Loucy (cell line): ENCODE data around the gene DHRS12.

Experiments
- H2AFZ ChIP-seq: fragments of 200-600 bp; sonication (generic); 2 replicates; pipeline ENCODE4 v1.6.0; 2016; ENCODE audit warnings: antibody characterized with exemption, mild to moderate bottlenecking, low read length, moderate library complexity
- H3F3A ChIP-seq: fragments of 200-600 bp; 2 replicates; pipeline ENCODE4 v1.6.0; 2016; ENCODE audit warnings: antibody characterized with exemption, low read depth, mild to moderate bottlenecking
- H3K27me3 ChIP-seq: fragments of 200-600 bp; sonication (generic); 2 replicates; pipeline ENCODE4 v1.6.1; 2014; ENCODE audit warnings: low read length, mild to moderate bottlenecking; ENCODE audit not compliant: insufficient read depth, poor library complexity, severe bottlenecking
- H3K36me3 ChIP-seq: fragments of 200-600 bp; sonication (generic); 2 replicates; pipeline ENCODE4 v1.6.1; 2016; ENCODE audit warnings: low read length; ENCODE audit not compliant: insufficient read depth
- H3K4me1 ChIP-seq: fragments of 200-600 bp; sonication (generic); 2 replicates; pipeline ENCODE4 v1.5.1; 2014; ENCODE audit warnings: low read length, mild to moderate bottlenecking; ENCODE audit not compliant: insufficient read depth, poor library complexity, severe bottlenecking
- H3K4me2 ChIP-seq: fragments of 200-600 bp; sonication (generic); 2 replicates; pipeline ENCODE4 v1.6.0; 2014; ENCODE audit warnings: antibody characterized with exemption, low read length, low read depth, mild to moderate bottlenecking; ENCODE audit not compliant: poor library complexity, severe bottlenecking
- H3K4me3 ChIP-seq: fragments of 200-600 bp; sonication (generic); 2 replicates; pipeline ENCODE4 v1.5.1; 2014; ENCODE audit warnings: low read length, mild to moderate bottlenecking, mixed read lengths; ENCODE audit not compliant: poor library complexity, severe bottlenecking
- H3K79me2 ChIP-seq: fragments of 200-600 bp; sonication (generic); 2 replicates; pipeline ENCODE4 v1.6.1; 2014; ENCODE audit warnings: low read length; ENCODE audit not compliant: insufficient read depth
- H3K9ac ChIP-seq: fragments of 200-600 bp; sonication (generic); 2 replicates; pipeline ENCODE4 v1.6.0; 2014; ENCODE audit warnings: mild to moderate bottlenecking, low read depth, low read length, moderate library complexity; ENCODE audit not compliant: poor library complexity, severe bottlenecking
- H3K9me2 ChIP-seq: fragments of 200-600 bp; sonication (generic); replicated peaks from 2 replicates; pipeline ENCODE4 v1.6.1; 2016; ENCODE audit warnings: low read depth, low read length, mixed read lengths
- H3K9me3 ChIP-seq: fragments of 200-600 bp; sonication (generic); 2 replicates; pipeline ENCODE4 v1.6.1; 2014; ENCODE audit warnings: mild to moderate bottlenecking, antibody characterized with exemption, low read length, low read depth; ENCODE audit not compliant: insufficient read depth
- H4K20me1 ChIP-seq: fragments of 200-600 bp; sonication (generic); 2 replicates; pipeline ENCODE4 v1.6.0; 2014; ENCODE audit warnings: antibody characterized with exemption, low read length, mild to moderate bottlenecking; ENCODE audit not compliant: insufficient read depth, poor library complexity, severe bottlenecking
- EZH2phosphoT487 ChIP-seq: fragments of 200-600 bp; IDR thresholded peaks from 2 replicates; pipeline ENCODE4 v1.6.1; 2018; ENCODE audit warnings: antibody characterized with exemption, mild to moderate bottlenecking, moderate library complexity, borderline replicate concordance
- TF ChIP-seq, protein P1 (sequence below): fragments of 200-600 bp; sonication (generic); conservative IDR thresholded peaks from 2 replicates; pipeline ENCODE4 v1.5.1; 2014; ENCODE audit warnings: mild to moderate bottlenecking, antibody characterized with exemption, low read length

Gene DHRS12

DNA sequence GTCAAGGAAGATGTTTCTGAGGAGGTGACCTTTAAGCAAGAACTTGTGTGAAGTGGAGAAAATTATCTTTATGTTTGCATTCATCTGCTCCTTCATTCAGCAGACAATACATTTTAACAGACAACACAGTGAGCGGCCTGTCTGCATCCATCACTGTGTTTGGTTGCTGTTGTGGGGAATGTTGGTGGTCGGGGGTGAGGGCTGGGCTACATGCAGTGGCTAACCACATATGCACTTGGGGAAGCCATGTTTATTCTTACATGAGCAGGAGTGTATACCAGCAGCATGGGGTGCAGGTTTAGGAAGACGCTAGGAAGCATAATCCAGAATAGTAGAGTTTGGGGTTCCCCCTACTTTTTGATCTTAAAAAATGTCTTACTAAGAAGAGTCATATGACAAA lies 66.4 kb downstream of the DHRS12 start:
- TF ChIP-seq EZH2phosphoT487, result no peak
- TF ChIP-seq, protein P1, sequence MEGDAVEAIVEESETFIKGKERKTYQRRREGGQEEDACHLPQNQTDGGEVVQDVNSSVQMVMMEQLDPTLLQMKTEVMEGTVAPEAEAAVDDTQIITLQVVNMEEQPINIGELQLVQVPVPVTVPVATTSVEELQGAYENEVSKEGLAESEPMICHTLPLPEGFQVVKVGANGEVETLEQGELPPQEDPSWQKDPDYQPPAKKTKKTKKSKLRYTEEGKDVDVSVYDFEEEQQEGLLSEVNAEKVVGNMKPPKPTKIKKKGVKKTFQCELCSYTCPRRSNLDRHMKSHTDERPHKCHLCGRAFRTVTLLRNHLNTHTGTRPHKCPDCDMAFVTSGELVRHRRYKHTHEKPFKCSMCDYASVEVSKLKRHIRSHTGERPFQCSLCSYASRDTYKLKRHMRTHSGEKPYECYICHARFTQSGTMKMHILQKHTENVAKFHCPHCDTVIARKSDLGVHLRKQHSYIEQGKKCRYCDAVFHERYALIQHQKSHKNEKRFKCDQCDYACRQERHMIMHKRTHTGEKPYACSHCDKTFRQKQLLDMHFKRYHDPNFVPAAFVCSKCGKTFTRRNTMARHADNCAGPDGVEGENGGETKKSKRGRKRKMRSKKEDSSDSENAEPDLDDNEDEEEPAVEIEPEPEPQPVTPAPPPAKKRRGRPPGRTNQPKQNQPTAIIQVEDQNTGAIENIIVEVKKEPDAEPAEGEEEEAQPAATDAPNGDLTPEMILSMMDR, result no peak
- no peaks in the 10 kb centered on the region for H3K27me3 ChIP-seq

DNA sequence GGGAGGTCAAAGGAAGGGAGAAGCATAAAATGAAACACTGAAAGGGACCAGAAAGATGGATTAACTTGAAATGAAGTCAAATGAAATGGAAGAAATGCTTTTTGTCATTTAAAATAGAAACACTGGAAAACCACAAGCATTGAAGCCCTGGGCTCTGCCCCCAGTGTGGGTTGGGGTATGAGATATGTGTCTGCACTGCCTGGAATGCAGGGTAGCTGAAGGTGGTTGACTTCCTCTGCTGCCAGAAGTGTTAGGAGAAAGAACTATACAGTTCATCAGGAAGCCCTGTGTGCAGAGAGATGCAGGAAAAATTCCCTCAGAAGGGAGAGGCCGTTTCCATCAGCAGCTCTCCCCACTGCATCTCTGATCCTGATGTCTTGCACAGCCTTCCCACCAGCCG lies 69.2 kb downstream of the DHRS12 start:
- no peaks in the 10 kb centered on the region for H3K4me1 ChIP-seq
- no peaks in the 10 kb centered on the region for H4K20me1 ChIP-seq
- no peak overlapping the region for H3K4me2 ChIP-seq
- H3K9ac ChIP-seq, result no peak overlapping the region
- H3K4me3 ChIP-seq, result no peak overlapping the region
- no peaks in the 10 kb centered on the region for H3F3A ChIP-seq
- TF ChIP-seq, protein P1, result no peak
- TF ChIP-seq EZH2phosphoT487, result no peak
- H3K27me3 ChIP-seq, result no peaks in the 10 kb centered on the region
- no peaks in the 10 kb centered on the region for H3K9me3 ChIP-seq
- H3K36me3 ChIP-seq, result peaks cover 15% of the 10 kb centered on the region; the same call in 1 of the 2 replicates
- H2AFZ ChIP-seq, result no peak overlapping the region
- no peaks in the 10 kb centered on the region for H3K9me2 ChIP-seq
- H3K79me2 ChIP-seq, result no peaks in the 10 kb centered on the region

More for the DNA sequence above, 66.4 kb downstream of the DHRS12 start:
- H3K9me2 ChIP-seq, result no peaks in the 10 kb centered on the region
- no peaks in the 10 kb centered on the region for H4K20me1 ChIP-seq
- no peaks in the 10 kb centered on the region for H3K9me3 ChIP-seq
- no peaks in the 10 kb centered on the region for H3K4me1 ChIP-seq
- H3K4me2 ChIP-seq, result no peak overlapping the region
- no peak overlapping the region for H3K4me3 ChIP-seq
- H3K36me3 ChIP-seq, result peaks cover 20% of the 10 kb centered on the region; the same call in 1 of the 2 replicates
- H3K9ac ChIP-seq, result no peak overlapping the region
- H3F3A ChIP-seq, result no peaks in the 10 kb centered on the region
- no peak overlapping the region for H2AFZ ChIP-seq
- H3K79me2 ChIP-seq, result no peaks in the 10 kb centered on the region

DNA sequence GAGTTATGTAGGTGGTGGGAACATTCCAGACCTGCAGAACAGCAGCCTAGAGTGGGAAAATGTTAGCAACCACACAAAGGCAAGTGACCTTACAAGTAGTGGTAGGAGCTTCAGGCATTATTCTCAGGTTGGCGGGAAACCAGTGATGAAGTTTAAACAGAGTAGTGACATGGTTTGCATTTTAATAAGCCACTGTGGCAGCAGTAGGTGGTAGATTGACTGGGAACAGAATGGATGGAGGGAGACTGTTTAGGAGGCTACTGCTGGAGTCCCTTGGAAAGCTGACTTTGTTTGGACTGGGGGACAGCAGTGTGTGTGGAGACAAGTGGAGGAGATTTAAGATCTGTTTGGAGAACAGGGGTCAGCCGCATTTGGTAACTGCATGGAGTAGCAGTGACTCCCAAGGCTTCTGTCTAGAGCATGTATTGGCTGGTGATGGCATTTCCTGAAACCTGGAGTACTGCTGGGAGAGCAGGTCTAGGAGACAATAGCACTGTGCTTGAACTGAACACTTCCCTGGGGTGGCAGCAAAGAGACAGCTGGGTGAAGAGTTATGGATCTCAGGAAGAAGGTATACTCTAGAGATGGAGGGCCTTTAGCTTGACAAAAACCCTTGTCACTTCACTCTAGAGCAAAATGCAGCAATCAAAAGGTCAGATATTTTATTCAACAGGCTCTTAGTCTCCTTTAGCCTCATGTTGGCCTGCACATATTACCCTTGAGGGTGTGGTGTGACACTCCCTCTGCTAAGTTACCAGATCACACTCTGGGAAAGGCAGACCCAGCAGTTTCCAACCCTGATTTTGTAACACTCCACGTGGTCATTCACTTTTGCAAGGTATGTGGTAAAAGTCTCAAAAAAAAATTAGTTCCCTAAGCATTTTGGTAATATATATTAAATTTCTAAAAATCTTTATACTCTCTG lies 70.3 kb downstream of the DHRS12 start:
- Histone ChIP-seq H3K36me3 (peaks cover 4% of the 10 kb centered on the region; the same call in 1 of the 2 replicates), H2AFZ (no peak overlapping the region), H4K20me1 (no peaks in the 10 kb centered on the region), H3K4me2 (no peak overlapping the region), H3K79me2 (no peaks in the 10 kb centered on the region), H3K4me3 (no peak overlapping the region), H3K27me3 (no peaks in the 10 kb centered on the region), H3K4me1 (no peaks in the 10 kb centered on the region), H3K9ac (no peak overlapping the region), H3K9me3 (no peaks in the 10 kb centered on the region), H3K9me2 (no peaks in the 10 kb centered on the region), H3F3A (no peaks in the 10 kb centered on the region)
- no peak for TF ChIP-seq EZH2phosphoT487
- TF ChIP-seq, protein P1, result no peak
